ENCODE results near the gene PADI6.

- TF ChIP-seq, protein P1, sequence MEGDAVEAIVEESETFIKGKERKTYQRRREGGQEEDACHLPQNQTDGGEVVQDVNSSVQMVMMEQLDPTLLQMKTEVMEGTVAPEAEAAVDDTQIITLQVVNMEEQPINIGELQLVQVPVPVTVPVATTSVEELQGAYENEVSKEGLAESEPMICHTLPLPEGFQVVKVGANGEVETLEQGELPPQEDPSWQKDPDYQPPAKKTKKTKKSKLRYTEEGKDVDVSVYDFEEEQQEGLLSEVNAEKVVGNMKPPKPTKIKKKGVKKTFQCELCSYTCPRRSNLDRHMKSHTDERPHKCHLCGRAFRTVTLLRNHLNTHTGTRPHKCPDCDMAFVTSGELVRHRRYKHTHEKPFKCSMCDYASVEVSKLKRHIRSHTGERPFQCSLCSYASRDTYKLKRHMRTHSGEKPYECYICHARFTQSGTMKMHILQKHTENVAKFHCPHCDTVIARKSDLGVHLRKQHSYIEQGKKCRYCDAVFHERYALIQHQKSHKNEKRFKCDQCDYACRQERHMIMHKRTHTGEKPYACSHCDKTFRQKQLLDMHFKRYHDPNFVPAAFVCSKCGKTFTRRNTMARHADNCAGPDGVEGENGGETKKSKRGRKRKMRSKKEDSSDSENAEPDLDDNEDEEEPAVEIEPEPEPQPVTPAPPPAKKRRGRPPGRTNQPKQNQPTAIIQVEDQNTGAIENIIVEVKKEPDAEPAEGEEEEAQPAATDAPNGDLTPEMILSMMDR (IDR thresholded peaks at IDR 0.05) = no peak
- TF ChIP-seq POLR2A (IDR thresholded peaks at IDR 0.05) = no peak
Observed at GRCh38 chr1:17352419-17352909, 19.5 kb upstream of the PADI6 start.
